NCI-H510A (cell line): ENCODE measurements around the gene OR3A2.
"Not testable (repeated sequence)": the region's sequence is repeated elsewhere in the genome, so short reads cannot be mapped to it uniquely, and the experiment has no call there.

Source experiments
- DNase-seq: peaks from one replicate; lab custom pipeline; 2025; lab: John Stamatoyannopoulos, UW

Gene OR3A2

GRCh38 chr17:3293548-3293947 lies 92.6 kb downstream of the OR3A2 start:
- not testable (repeated sequence) for DNase-seq

GRCh38 chr17:3282901-3283300 lies 103.2 kb downstream of the OR3A2 start:
- no peak for DNase-seq

GRCh38 chr17:3276126-3276525 lies 110.0 kb downstream of the OR3A2 start:
- no peak for DNase-seq

GRCh38 chr17:3271072-3271848 lies 114.8 kb downstream of the OR3A2 start:
- DNase-seq = no peak

- DNase-seq = no peak
Observed at GRCh38 chr17:3260600-3260999, 125.5 kb downstream of the OR3A2 start.

GRCh38 chr17:3260163-3260562 lies 125.9 kb downstream of the OR3A2 start:
- DNase-seq = no peak

- DNase-seq = no peak
Observed at GRCh38 chr17:3256575-3256974, 129.5 kb downstream of the OR3A2 start.

- DNase-seq = not testable (repeated sequence)
Observed at GRCh38 chr17:3249013-3249412, 137.1 kb downstream of the OR3A2 start.

GRCh38 chr17:3244841-3245240 lies 141.3 kb downstream of the OR3A2 start:
- not testable (repeated sequence) for DNase-seq

- not testable (repeated sequence) for DNase-seq
Observed at GRCh38 chr17:3241044-3241443, 145.1 kb downstream of the OR3A2 start.

GRCh38 chr17:3238685-3239084 lies 147.4 kb downstream of the OR3A2 start:
- not testable (repeated sequence) for DNase-seq

- DNase-seq = not testable (repeated sequence)
Observed at GRCh38 chr17:3232300-3232699, 153.8 kb downstream of the OR3A2 start.
